NOMO-1 (cell line): ENCODE measurements around the gene SEMA3B.
"Not testable (repeated sequence)": the region's sequence is repeated elsewhere in the genome, so short reads cannot be mapped to it uniquely, and the experiment has no call there.

Experiments used
- DNase-seq, 2 experiments: peaks; one replicate each; lab custom pipeline; 2025; ENCODE audit not compliant: unreplicated experiment in 2 of 2; lab: John Stamatoyannopoulos, UW

SEMA3B gene

GRCh38 chr3:50268703-50269451, at the start of gene SEMA3B:
Gene SEMA3B, plus strand, starts transcription at chr3:50269147. Its CDS starts 94 bp downstream, at chr3:50269241.
- DNase-seq, result no peak

DNA sequence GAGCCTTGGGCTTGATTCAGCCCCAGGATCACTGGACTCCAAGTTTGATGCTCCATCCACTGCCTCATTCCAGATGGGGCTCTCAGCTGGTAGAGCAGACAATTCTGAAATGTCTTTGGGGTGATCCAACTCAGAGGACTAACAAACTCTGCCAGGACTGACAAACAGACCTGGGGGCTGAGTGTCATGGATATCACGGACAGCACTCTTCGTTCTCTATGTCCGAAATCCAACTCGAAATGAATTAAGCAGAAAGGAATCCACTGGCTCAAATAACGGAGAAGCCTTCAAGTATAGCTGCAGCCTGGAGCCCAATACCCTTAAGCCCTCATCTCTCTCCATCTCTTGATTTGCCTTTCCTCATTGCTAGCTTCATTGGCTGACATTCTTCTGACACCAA, 49.7 kb upstream of the SEMA3B start:
- no peak for DNase-seq

DNA sequence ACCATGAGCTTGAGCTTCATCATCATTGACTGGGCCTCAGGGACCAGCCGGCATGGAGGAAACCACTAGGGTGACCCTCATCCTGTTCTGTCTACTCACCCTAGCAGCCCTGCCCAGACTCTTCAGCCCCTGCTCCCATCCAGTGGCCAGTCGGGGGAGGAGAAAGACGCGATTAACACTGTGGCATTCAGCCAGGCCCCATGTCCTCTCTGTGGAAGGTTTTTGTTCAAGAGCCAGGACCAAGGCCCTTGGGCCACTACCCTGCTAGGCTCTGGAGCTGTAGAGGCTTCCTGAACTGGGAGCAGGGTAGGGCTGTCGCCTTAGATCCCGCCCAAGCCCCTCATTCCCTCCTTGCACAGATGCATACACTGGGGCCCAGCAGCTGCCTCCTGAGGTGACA, 48.8 kb upstream of the SEMA3B start:
- no peak for DNase-seq

DNA sequence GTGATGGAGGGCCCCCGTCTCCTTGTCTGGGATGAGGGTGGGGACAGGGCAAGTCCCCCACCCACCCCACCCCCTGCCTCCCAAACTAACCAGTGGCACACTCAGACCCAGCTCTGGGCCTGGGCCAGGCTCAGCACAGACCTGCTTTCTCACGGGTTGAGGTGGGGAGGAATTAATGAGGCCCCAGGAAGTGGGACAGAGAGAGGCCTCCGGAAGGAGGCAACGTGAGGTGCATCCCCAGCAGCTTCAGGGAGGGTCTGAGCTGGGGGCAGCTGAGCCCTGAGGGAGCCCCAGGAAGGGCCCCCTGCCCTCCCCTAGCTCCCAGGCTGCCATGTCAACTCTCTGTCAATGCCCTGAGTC, 47.9 kb upstream of the SEMA3B start:
- DNase-seq, result no peak

GRCh38 chr3:50221411-50222168, 47.4 kb upstream of the SEMA3B start:
- DNase-seq, result no peak

DNA sequence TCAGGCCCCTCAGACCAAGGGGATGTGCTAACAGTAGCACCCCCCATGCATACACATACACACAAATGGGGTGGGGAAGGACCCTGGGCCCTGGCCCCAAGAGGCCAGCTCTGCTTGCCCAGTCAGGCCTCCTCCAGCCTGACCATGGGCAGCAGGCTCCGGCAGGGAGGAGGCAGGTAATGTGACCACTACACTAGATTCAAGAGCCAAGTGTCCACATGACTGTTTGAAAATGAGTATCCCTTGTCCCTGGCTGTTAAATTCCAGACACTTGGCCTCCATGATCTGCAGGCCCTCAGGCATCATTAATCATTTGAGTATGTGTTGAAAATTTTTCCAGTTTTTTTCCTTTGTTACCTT, 46.8 kb upstream of the SEMA3B start:
- DNase-seq, result no peak

DNA sequence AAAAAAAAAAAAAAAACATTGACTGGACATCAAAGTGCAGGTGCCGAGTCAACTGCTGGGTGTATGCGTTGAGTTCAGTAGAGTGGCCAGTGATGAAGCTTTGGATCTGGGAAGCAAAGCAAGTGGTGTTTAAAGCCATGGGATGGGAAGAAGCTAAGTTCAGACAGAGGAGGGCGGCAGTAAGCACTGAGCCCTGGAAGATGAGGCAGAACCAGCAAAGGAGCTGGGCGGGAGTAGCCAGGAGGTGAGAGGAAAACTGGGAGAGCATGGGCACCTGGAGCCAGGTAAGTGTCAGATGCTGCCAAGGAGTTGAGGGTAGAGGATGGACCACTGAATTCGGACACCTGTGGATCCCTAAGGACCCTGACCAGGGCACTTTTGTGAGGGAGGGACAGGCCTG, 44.3 kb upstream of the SEMA3B start:
- DNase-seq, result no peak

- peak; percentile 42 to 48 for DNase-seq
Measured at GRCh38 chr3:50226888-50227389, 42.0 kb upstream of the SEMA3B start.

- peak; percentile 91 to 96 for DNase-seq
Measured at GRCh38 chr3:50227390-50228183, 41.4 kb upstream of the SEMA3B start.

- not testable (repeated sequence) for DNase-seq
Measured at GRCh38 chr3:50228184-50228763, 40.7 kb upstream of the SEMA3B start.

- no peak for DNase-seq
Measured at GRCh38 chr3:50229490-50229889, 39.5 kb upstream of the SEMA3B start.

DNA sequence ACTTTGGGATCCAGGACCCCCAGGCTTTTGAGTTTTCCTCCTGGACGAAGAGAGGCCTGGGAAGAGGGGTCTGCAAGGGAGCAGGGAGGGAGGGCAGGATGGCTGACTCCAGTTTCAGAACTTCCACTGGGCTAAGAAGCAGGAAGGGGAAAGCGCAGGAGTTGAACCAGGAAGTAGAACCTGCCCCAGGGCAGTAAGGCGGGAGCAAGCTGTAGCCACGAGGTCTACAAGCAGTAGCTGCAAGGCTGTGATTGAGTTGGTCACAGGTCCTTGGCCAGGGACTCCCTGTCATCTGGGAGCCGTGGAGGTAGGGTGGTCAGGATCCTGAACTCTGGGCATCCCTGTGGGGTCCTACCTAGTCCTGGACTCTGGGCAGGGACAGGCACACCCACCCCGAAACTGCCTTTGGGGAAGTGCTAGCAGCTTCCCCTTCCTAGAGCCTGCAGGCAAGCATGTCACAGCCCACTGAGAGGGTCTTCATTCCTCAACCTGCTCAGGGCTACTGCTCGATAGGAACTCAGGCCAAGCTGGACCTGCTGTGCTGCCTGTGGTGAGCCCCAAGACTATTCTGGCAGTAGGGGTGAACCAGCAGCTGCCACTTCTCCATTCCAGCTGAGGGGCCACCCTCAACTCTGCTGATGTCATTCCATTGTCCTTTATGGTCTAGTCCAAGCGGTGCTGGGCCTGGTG, 38.7 kb upstream of the SEMA3B start:
- peak; percentile 59 to 77 for DNase-seq

- no peak for DNase-seq
Measured at GRCh38 chr3:50230794-50231125, 38.2 kb upstream of the SEMA3B start.

- DNase-seq, result no peak
Measured at GRCh38 chr3:50231581-50231980, 37.4 kb upstream of the SEMA3B start.

DNA sequence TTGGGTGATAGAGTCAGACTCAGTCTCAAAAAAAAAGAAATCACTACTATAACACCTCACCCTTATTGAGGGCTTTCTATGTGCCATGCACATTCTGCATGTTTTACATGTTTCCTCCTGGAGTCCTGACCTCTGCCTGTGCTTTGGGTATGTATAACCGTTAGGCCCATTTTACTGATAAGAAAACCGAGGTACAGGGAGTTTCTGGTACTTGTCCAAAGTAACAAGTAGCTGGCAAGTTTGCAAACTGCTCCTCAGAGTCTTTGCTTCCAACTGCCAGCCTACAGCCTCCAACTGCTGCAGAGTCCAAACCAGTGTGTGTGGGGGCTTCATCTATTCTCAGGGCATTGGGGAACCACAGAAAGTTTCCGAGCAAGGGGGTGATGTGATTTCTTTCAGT, 36.6 kb upstream of the SEMA3B start:
- no peak for DNase-seq

DNA sequence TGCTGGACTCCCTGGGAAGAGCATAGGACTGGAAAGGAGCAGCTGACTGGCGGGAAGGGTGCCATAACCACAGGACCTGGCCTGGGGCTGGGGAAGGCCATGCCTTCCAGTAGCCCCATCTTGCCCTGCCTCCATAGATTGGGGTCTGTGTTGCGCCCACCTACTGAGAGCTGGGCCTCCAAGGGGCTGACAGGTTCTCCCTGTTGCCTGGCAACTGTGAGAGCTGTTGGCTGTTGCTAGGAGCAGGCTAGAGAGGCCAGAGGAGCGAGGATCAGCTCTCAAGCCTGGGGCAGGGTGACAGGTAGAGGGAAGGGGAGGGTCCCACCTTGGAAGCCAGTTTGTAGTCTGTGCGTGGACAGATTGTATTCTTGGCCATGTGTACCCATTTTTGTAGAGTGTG, 35.8 kb upstream of the SEMA3B start:
- no peak for DNase-seq

GRCh38 chr3:50235716-50236483, 33.0 kb upstream of the SEMA3B start, which contains the start of gene GNAI2:
Gene GNAI2, plus strand, starts transcription at chr3:50236204. Its CDS starts 132 bp downstream, at chr3:50236336.
- DNase-seq, result peak; percentile 99

DNA sequence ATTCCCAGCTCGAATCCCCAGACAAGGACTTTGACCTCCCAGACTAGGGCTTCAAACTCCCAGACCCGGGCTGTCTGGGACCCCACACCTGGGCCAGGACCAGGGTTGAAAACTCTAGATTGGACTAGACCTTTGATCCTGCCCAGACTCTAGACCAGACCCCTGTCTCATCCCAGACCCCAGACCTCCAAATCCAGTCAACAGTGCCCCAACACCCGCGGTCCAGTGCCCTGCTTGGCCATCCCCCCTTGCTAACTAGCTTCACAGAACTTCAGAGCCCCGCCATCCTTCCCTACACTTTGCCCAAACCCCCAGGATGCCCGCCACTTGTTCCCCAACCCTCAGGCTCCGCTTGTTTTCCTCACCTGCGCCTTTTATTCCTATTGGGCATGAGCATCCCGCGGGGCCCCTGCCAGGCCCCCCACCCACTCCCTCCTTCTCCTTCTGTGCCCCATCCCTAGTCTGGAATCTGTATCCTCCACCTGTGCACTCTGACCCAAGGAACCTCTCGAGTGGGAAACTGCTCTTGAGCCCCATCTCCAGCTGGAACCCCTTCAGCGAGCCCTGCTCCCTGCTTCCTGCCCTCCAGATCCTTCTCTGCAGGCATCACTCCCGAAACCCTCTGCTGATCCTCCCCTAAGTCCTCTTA, 32.3 kb upstream of the SEMA3B start:
- DNase-seq, result no peak

GRCh38 chr3:50237133-50237651, 31.8 kb upstream of the SEMA3B start:
- peak in 1 of 2 experiments; percentile 38 for DNase-seq
